GM18867 (cell line): Measurements from ENCODE around the gene KIF14.

ENCODE experiments used
- ATAC-seq: cut with Tn5 transposase; IDR thresholded peaks from one replicate; pipeline ENCODE4 v1.9.1; 2021; ENCODE audit warnings: mild to moderate bottlenecking, moderate library complexity; ENCODE audit not compliant: unreplicated experiment

The KIF14 gene, protein sequence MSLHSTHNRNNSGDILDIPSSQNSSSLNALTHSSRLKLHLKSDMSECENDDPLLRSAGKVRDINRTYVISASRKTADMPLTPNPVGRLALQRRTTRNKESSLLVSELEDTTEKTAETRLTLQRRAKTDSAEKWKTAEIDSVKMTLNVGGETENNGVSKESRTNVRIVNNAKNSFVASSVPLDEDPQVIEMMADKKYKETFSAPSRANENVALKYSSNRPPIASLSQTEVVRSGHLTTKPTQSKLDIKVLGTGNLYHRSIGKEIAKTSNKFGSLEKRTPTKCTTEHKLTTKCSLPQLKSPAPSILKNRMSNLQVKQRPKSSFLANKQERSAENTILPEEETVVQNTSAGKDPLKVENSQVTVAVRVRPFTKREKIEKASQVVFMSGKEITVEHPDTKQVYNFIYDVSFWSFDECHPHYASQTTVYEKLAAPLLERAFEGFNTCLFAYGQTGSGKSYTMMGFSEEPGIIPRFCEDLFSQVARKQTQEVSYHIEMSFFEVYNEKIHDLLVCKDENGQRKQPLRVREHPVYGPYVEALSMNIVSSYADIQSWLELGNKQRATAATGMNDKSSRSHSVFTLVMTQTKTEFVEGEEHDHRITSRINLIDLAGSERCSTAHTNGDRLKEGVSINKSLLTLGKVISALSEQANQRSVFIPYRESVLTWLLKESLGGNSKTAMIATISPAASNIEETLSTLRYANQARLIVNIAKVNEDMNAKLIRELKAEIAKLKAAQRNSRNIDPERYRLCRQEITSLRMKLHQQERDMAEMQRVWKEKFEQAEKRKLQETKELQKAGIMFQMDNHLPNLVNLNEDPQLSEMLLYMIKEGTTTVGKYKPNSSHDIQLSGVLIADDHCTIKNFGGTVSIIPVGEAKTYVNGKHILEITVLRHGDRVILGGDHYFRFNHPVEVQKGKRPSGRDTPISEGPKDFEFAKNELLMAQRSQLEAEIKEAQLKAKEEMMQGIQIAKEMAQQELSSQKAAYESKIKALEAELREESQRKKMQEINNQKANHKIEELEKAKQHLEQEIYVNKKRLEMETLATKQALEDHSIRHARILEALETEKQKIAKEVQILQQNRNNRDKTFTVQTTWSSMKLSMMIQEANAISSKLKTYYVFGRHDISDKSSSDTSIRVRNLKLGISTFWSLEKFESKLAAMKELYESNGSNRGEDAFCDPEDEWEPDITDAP (N-terminal part only)

DNA sequence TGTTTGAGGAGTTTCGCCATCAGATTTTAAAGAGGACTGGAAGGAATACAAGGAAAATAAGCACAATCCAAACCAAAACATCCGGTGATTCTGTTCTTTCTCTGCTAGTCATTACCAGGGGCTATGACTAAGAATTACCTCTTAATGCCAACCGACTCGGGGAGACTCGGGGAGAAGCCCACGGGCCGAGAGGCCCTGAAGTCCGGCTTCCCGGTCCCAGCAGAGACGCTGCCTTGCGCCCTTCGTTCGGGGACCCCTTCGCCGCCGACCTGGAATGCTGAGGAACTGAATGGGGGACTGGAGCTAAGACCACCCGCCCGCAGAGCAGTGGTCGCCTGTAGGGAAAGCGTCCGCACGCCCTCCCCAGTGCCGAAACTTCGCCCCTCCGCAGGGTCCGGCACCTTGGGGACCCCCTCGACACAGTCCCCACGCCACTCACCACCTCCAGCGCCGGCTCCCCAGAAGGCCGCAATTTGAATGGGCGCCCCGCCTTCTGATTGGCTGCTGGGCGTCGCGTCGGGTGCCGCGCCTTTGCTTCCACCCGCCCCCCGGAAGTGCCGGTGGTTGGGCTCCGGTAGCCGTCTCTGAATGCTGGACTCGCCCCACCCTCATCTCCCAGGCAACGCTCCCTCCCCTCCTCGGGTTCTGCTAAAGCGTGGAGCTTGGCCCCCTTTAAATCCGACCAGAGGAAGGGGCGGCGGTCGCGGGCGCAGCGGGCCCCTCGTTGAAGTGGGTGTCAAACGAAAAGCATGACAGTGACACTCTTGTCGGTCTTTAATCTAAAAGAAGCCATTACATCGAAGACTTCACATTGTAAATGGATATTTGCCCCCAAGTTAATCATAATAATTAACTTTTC lies at the start of gene KIF14:
KIF14 (minus strand) TSS at position 479 of the 859 bp plus-strand sequence. CDS start 2,028 bp downstream, outside the sequence.
- ATAC-seq = peak; percentile 93

DNA sequence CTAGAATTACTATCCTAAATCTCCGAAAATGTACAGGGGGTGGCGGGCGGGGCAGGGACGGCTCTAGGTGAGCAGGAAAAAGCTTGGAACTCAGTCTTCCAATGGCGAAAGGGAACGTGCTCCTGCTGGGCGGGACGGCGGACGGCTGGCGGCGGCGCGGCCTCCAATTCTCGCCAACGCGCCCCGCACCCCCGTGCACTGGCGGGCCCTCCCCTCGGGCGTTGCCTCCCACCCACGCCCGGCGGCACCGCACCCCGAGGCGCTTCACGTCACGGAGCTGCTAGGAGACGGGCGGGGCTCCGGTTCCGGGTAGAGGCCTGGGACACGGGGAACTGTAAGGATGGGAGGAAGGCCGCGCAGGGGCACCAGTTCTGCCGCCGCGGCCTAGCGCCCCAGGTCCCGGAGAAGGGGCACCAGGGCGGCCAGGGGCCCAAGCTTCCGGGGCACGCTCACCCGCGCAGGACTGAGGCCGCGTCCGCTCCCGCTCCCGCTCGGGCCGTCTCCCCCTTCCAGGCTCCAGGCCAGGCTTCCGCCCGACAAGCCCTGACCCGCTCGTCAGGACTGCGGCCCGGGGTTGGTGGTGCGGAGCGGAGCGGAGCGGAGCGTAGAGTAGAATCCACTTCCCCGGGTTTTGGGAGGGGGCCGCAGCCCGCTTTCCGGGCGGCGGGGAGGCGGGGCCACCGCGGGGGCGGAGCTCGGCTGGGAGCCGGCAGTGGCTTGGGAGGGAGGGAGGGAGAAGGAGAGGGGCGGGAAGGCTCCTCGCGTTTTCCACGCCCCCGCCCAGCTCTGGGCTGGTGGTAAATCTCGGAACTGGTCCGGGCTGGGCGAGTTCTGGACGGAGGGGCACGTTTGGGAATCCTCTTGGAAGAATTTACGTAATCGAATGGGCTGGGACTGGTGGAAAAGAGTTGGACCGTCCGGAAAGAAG lies 49.0 kb upstream of the KIF14 start, which contains the start of gene DDX59:
DDX59 (minus strand) TSS at position 594 of the 928 bp plus-strand sequence. CDS start 3,167 bp downstream, outside the sequence.
- peak; percentile 87 for ATAC-seq

DNA sequence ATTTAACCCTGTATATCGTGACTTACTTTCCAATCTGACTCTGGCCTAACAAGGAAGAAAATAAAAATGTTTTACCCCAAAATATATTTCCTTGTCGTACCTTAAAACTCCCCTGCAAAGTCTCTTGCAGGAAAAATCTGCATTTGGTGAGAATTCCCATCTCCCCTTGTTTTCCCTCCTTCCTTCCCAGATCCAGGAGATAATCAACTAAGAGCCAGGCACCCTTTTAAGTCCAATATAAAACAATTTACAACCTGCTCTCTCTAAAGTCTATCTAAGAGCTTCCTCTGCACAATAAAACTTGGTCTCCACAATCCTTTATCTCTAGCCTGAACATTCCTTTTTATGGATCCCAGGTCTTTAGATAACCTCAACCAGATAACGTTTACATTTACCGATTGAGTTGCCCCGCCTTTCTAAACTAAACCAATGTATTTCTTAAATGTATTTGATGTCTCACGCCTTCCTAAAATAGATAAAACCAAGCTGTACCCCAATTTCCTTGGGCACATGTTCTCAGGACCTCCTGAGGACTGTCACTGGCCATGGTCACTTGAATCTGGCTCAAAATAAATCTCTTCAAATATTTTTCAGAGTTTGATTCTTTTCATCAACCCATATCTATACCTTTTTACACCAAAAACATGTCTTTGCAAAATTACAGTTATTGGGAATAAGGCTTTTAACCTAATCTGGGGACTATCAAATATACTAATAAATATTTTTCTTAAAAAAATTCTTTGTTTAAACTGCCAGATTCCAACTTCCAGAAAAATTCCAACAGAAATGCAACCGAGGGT lies 48.2 kb upstream of the KIF14 start:
- no peak for ATAC-seq

GRCh38 chr1:200666309-200666708 lies 45.8 kb upstream of the KIF14 start:
- ATAC-seq = no peak

DNA sequence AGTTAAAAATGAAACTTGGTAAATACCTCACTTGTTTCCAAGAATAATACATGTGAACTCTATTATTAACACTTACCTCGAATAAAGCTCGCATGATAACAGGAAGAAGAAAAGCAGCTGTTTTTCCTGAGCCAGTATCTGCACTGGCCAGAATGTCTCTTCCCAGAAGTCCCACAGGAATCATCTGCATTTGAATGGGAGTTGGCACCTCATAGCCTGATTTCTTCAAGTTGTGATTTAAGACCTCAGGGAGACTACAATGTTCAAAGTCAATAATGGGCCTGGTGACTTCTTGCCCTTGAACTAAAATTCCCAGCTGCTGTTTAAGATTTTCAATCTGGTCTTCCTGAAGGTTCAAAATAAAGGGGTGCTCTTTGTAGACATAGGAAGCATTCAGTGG lies 45.3 kb upstream of the KIF14 start:
- ATAC-seq = no peak

DNA sequence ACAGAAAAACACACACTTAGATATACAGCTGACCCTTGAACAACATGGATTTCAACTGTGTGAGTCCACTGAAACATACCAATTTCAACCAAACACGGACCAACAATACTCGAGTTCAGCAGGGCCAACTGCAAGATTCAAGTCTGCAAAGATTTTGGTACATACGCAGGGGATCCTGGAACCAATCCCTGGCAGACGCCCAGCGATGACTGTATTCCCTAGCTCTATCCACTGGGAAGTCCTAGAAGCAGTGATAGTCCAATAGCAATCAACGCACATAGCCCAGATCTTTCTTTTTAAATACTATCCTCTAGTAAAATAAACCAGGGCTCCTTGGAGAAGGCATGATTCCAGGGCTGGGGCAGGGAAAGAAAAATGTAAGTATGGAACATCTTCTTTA lies 40.2 kb upstream of the KIF14 start:
- ATAC-seq = no peak

- no peak for ATAC-seq
These were observed 38.7 kb upstream of the KIF14 start for GRCh38 chr1:200659269-200659668.

GRCh38 chr1:200658037-200658818 lies 37.7 kb upstream of the KIF14 start:
- no peak for ATAC-seq

DNA sequence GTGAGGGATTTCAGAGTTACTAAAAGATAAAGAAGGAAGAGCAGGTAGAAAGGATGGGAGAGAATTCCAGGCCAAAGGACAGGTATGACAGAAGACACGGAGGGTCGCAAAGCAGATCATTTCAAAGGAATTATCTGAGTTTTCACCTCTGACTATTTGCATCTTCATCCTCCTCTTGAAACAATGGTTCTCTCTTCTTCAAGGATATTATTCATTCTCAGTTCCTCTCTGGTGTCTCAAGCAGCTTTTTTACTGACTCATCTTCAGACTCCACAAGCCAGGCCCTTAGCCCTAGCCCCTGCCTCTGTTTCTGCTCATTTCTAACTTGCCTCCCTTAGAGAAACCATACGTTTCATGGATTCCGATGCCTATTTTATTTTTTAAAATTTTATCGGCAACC lies 34.1 kb upstream of the KIF14 start:
- ATAC-seq = peak; percentile 96

GRCh38 chr1:200653022-200653462 lies 32.5 kb upstream of the KIF14 start:
- no peak for ATAC-seq

DNA sequence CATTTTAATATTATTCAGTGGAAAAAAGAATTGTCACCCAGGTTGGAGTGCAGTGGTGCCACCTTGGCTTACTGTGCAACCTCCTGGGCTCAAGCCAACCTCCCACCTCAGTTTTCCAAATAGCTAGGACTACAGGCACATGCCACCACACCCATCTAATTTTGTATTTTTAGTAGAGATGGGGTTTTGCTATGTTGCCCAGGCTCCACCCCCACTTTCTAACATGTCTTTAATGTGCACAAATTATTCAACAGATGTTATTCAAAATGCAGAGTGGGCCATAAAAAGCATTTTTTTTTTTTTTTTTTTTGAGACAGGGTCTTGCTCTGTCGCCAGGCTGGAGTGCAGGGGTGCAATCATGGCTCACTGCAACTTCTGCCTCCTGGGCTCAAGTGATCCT lies 31.8 kb upstream of the KIF14 start:
- no peak for ATAC-seq

- ATAC-seq = no peak
These were observed 26.0 kb upstream of the KIF14 start for GRCh38 chr1:200646515-200646914.

GRCh38 chr1:200644021-200644420 lies 23.5 kb upstream of the KIF14 start:
- no peak for ATAC-seq

DNA sequence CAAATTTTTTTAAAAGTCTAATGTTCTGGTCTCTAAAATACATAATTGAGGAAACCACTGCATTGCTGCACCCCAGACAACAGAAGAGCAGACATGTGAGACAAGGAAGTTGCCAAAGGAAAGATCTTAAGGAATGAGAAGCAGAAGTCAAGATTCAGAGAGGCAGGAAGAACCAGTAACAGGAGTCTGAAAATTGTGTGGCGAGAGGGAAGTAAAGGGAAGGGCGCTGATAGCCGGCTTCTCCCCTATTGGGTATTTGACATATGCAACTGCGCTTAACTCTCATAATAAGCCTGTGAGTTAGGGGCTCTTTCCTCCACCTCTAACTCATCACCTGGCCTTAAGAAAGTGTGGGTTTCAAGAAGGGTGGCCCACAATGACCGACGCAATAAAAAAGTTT lies 21.9 kb upstream of the KIF14 start:
- no peak for ATAC-seq

- ATAC-seq = no peak
These were observed 20.4 kb upstream of the KIF14 start for GRCh38 chr1:200640963-200641401.

DNA sequence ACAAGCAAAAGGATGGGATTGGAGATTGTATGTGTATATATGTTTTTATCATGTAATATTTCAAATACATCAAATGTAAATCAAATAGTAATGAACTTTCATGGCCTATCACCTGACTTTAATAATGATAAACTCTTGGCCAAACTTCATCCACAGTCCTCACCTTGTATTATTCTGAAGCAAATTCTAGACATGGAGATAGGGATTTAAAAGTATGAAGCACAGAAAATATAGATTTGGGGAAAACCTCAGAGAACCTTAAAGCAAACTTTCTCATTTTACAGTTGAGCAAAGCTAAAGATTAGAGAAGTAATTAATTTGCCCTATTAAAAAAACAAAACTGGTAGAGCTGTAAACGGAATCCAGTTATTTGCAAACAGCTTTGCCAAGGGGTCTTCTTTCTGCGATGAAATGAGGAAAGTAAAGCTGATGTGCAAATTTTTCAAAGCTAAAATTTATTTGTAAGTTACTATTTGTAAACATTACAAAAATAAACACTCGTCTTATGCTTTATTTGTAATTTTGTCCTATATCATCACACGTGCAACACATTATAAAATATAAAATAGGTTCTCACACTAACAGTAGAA lies 19.9 kb upstream of the KIF14 start:
- ATAC-seq = no peak

DNA sequence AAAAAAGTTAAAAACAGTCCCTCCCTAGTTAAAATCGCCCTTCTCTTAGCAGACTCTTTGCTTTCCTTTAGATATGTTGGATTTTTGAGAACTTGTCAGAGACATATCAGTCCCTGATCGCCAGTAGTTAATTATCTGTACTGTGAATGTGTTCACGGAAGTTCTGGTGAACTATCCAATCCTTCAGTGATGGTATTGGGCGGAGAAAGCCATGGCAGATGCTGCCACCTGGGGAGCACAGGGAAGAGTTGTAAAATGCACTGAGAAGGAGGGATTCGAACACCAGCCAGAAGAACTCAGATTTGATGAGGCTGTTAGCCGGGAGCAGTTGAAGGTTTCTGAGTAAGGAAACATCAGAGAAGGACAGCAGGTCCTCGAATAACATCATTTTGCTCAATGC lies 17.5 kb upstream of the KIF14 start:
- ATAC-seq = no peak
